BLaER1 treated with 17β-estradiol and CSF1 and Interleukin-3, amounts not matched to agents 10 nM and 100 nM (cell line): ENCODE measurements around the gene OCA2.

Experiments used
- H3K27ac ChIP-seq, 11 experiments: shearing (Covaris generic); formaldehyde crosslinking; 2 replicates each; pipeline ENCODE4 v1.8.1; 2022
- H3K27me3 ChIP-seq, 11 experiments: shearing (Covaris generic); formaldehyde crosslinking; 2 replicates each; pipeline ENCODE4 v1.8.1; 2022
- H3K36me3 ChIP-seq, 11 experiments: shearing (Covaris generic); formaldehyde crosslinking; 2 replicates each; pipeline ENCODE4 v1.8.1; 2022
- H3K4me1 ChIP-seq, 10 experiments: shearing (Covaris generic); formaldehyde crosslinking; 2 replicates each; pipeline ENCODE4 v1.8.1; 2022
- H3K4me2 ChIP-seq, 11 experiments: shearing (Covaris generic); formaldehyde crosslinking; 2 replicates each; pipeline ENCODE4 v1.8.1; 2022
- H3K4me3 ChIP-seq, 10 experiments: shearing (Covaris generic); formaldehyde crosslinking; 2 replicates each; pipeline ENCODE4 v1.8.1; 2022
- H3K9ac ChIP-seq, 11 experiments: shearing (Covaris generic); formaldehyde crosslinking; 2 replicates each; pipeline ENCODE4 v1.8.1; 2022
- H3K9me3 ChIP-seq, 11 experiments: shearing (Covaris generic); formaldehyde crosslinking; replicated peaks in 1 of 11; 2 replicates each; pipeline ENCODE4 v1.8.1; 2022
- H4K20me1 ChIP-seq, 11 experiments: shearing (Covaris generic); formaldehyde crosslinking; 2 replicates each; pipeline ENCODE4 v1.8.1; 2022
- Cebpa-rat ChIP-seq, 11 experiments: shearing (Covaris generic); IDR thresholded peaks; 2 replicates each; pipeline ENCODE4 v1.8.1; 2022

The OCA2 gene

DNA sequence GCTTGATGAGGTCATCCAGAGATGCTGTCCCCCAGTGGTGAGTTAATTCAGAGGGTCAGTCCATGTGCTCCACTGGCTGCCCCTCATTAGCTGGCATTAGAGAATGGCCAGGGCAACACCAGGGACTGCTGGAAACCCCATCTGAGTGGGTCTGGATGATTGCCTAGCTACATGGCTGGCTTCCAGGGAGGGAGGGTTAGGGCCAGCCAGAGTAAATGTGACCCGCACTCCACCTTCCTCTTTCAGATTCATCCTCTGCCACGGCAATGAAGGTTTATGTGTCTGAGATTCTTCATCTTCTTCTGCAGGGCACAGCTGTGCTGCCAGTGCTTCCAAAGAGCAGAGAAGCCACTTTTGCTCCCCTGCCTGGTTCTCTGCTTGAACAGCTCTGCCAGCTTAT lies 391.9 kb downstream of the OCA2 start:
- H4K20me1 ChIP-seq: no peaks in the 10 kb centered on the region
- no peak overlapping the region for H3K4me3 ChIP-seq
- TF ChIP-seq Cebpa-rat (IDR thresholded peaks at IDR 0.05): no peak
- H3K27ac ChIP-seq: no peak overlapping the region
- H3K4me2 ChIP-seq: no peak overlapping the region
- no peaks in the 10 kb centered on the region for H3K36me3 ChIP-seq
- no peaks in the 10 kb centered on the region for H3K27me3 ChIP-seq
- peaks cover 18 to 36% (median 28%) of the 10 kb centered on the region in 11 experiments; a peak in 21 of 22 replicates for H3K9me3 ChIP-seq
- no peak overlapping the region for H3K9ac ChIP-seq
- H3K4me1 ChIP-seq: 0 out of 20 replicates have a peak, but pooled peaks cover 0 to 4% (median 0%) of the 10 kb centered on the region in 10 experiments

DNA sequence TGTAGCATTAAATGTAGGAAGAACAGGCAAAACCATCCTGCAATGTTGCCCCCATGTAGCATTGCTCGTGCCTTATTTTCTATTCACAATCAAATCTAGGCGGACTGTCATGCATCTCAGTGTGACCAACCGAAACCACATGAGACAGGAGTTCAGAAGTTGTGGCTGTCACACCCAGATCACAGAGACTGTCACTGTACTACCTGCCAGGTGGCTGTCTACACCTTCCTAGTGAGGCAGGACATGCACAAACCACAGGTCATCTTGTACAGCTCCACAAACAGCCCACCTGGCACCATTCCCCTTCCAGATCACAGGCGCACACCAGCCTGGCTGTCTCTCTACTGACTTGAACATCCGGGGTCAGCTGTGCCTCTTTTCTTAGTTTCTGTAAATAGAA lies 392.8 kb downstream of the OCA2 start:
- Histone ChIP-seq H3K9me3 (peaks cover 18 to 36% (median 31%) of the 10 kb centered on the region in 11 experiments; a peak in 21 of 22 replicates), H3K36me3 (no peaks in the 10 kb centered on the region), H3K4me3 (no peak overlapping the region), H3K4me1 (0 out of 20 replicates have a peak, but pooled peaks cover 0 to 4% (median 0%) of the 10 kb centered on the region in 10 experiments), H3K9ac (no peak overlapping the region), H4K20me1 (no peaks in the 10 kb centered on the region), H3K4me2 (no peak overlapping the region), H3K27me3 (no peaks in the 10 kb centered on the region), H3K27ac (no peak overlapping the region)
- no peak for TF ChIP-seq Cebpa-rat (IDR thresholded peaks at IDR 0.05)

DNA sequence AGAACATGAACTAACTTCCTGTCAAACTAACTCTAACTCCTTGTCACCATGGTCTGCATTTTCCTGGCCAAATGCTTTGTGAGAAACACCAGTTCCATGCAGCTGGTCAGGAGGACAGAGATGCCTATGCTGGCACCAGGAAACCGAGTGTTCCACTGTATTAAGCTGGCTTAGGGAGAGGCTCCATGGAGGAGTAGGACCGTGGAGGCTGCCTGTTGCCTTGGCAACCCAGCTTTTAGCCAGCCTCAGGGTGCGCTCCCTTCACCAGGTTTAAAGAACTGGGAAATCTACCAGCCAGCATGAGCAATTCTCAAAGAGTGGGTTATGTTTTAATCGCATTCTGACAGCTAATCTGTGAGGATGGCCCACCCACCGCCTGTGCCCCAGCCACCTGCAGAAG lies 394.1 kb downstream of the OCA2 start:
- H3K4me2 ChIP-seq: no peak overlapping the region
- no peak overlapping the region for H3K9ac ChIP-seq
- 0 out of 20 replicates have a peak, but pooled peaks cover 0 to 4% (median 0%) of the 10 kb centered on the region in 10 experiments for H3K4me1 ChIP-seq
- H3K4me3 ChIP-seq: no peak overlapping the region
- no peaks in the 10 kb centered on the region for H3K36me3 ChIP-seq
- no peaks in the 10 kb centered on the region for H3K27me3 ChIP-seq
- peaks cover 14 to 29% (median 24%) of the 10 kb centered on the region in 11 experiments; a peak in 21 of 22 replicates for H3K9me3 ChIP-seq
- no peak overlapping the region for H3K27ac ChIP-seq
- TF ChIP-seq Cebpa-rat (IDR thresholded peaks at IDR 0.05): no peak
- H4K20me1 ChIP-seq: no peaks in the 10 kb centered on the region
